ENCODE measurements around the gene PDP2.

DNA sequence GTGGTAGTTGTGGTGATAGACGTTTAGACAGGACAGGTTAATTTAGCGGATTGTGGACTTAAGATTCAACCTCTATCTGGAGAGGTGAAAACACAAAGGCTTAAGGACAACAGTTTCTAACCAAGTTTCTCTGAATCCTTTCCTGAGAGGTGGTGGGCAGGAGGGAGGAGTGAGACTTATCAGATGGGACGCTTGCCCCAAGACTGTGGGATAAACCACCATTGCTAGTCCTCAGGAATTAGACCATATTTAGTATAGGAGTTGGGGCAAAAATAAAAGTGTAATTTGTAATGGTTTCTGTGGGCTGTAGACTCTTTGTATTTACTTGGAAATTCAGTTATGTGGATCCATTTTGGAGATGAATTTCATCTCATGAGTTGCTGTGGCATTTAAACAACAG lies 6.6 kb downstream of the PDP2 start:
- TF ChIP-seq CTCF (IDR thresholded peaks at IDR 0.05) (no peak), POLR2AphosphoS5 (IDR thresholded peaks at IDR 0.05) (no peak), POLR2A (IDR thresholded peaks at IDR 0.05) (no peak)
